Peyer's patch (tissue), 4 donors: ENCODE results near the gene SIGLEC12. TPM values are rescaled to one million over a fixed set of nuclear protein-coding genes. Genes with fewer than 3 reads are reported as not detected.

Source experiments
- DNase-seq, 3 donors: peaks; one replicate each; pipeline ENCODE4 v3.0.0-alpha.2; 2017 to 2019
- H3K27ac ChIP-seq, 4 donors: fragments of 200-600 bp; sonication (generic); one replicate each; pipeline ENCODE4 v1.5.1; 2016 to 2019
- H3K27me3 ChIP-seq, 2 donors: fragments of 200-600 bp; sonication (generic); one replicate each; pipeline ENCODE4 v1.5.1; 2019
- H3K36me3 ChIP-seq, 3 donors: fragments of 200-600 bp; sonication (generic); one replicate each; pipeline ENCODE4 v1.5.1; 2016 to 2019
- H3K4me1 ChIP-seq, 4 donors: fragments of 200-600 bp; sonication (generic); one replicate each; pipeline ENCODE4 v1.5.1; 2016 to 2019
- H3K4me3 ChIP-seq, 4 donors: fragments of 200-600 bp; sonication (generic); 1 replicate in 3 of 4; 2 replicates in 1 of 4; pipeline ENCODE4 v1.5.1; 2016 to 2019; ENCODE audit warnings: mild to moderate bottlenecking in 1 of 4
- H3K9me3 ChIP-seq, 4 donors: fragments of 200-600 bp; sonication (generic); one replicate each; pipeline ENCODE4 v1.5.1; 2016 to 2019; ENCODE audit warnings: mild to moderate bottlenecking in 1 of 4
- POLR2A ChIP-seq, 2 donors: fragments of 450-650 bp; IDR thresholded peaks; one replicate each; pipeline ENCODE4 v1.5.1; 2017; ENCODE audit warnings: antibody characterized with exemption in 2 of 2, mild to moderate bottlenecking in 2 of 2, moderate library complexity in 2 of 2
- total RNA-seq, 4 donors: library from RNA; depleted of rRNA; stranded (reverse); fragments of >200 nt; gene quantifications; one replicate each; pipeline ENCODE4 v1.1.0, GENCODE V29; 2016
- TF ChIP-seq, protein P1 (sequence below), 6 experiments: fragments of 450-650 bp in 4 of 6; fragments of 200-600 bp in 2 of 6; sonication (generic) in 1 of 6; IDR thresholded peaks; one replicate each; pipeline ENCODE4 v1.5.1; 2017 to 2019; ENCODE audit warnings: antibody characterized with exemption in 6 of 6, mild to moderate bottlenecking in 3 of 6, moderate library complexity in 1 of 6

The SIGLEC12 gene
- total RNA-seq, 4 donors from 2014 or later, result 2.5 to 3.3 TPM; not detected in 2

DNA sequence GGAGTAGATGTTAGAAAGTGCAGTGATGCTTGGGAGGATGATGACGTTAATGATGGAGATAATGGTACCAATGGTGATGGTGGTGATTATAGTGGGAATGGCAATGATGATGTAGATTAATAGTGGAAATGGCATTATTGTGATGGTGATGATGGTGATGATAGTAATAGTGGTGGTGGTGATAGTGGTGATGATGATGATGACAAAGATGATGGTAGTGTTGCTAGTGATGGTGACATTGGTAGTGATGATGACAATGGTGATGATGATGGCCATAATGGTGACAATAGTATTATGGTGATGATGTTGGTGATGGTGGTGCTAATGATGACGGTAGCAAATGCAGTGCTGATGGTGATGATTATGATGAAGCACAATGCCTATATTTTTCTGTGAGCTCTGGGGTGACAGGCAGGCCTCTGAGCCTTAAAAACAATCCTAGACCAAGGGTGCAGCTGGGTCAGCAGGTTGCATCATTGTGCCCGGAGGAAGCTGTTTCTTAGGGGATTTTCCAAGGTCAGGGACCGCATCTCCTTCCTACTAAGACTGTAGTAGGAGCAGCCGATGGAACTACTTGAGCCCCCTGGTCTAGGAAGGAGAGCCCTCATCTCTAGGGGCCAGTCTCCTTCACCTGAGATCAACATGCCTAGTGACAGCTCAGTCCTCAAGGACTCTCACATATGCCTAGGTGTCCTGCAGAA is 15.5 kb downstream of the SIGLEC12 start:
- Histone ChIP-seq H3K9me3 (no peaks in the 10 kb centered on the region), H3K4me3 (no peak overlapping the region), H3K36me3 (peaks cover 0 to 14% (median 0%) of the 10 kb centered on the region in 3 donors), H3K4me1 (no peaks in the 10 kb centered on the region), H3K27me3 (no peaks in the 10 kb centered on the region), H3K27ac (no peak overlapping the region)
- no peak for TF ChIP-seq POLR2A (IDR thresholded peaks at IDR 0.05)
- TF ChIP-seq, protein P1, sequence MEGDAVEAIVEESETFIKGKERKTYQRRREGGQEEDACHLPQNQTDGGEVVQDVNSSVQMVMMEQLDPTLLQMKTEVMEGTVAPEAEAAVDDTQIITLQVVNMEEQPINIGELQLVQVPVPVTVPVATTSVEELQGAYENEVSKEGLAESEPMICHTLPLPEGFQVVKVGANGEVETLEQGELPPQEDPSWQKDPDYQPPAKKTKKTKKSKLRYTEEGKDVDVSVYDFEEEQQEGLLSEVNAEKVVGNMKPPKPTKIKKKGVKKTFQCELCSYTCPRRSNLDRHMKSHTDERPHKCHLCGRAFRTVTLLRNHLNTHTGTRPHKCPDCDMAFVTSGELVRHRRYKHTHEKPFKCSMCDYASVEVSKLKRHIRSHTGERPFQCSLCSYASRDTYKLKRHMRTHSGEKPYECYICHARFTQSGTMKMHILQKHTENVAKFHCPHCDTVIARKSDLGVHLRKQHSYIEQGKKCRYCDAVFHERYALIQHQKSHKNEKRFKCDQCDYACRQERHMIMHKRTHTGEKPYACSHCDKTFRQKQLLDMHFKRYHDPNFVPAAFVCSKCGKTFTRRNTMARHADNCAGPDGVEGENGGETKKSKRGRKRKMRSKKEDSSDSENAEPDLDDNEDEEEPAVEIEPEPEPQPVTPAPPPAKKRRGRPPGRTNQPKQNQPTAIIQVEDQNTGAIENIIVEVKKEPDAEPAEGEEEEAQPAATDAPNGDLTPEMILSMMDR (IDR thresholded peaks at IDR 0.05), result no peak
- DNase-seq, result no peak

DNA sequence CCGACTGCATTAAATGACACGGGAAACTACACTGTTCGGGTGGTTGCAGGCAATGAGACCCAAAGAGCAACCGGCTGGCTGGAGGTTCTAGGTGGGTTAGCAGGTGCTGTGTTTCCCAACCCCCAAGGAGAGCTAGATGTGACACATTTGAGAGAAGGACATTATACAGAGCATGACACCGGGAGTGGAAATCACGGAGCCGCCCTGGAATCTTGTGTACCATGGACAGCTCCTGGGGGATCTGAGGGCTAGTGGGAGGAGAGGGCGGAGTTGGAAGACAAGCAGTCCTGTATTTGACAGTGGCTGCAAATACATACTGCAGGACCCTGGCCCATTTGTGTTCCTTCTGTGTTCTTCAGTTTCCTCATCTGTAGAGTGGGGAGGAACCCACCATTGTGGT is 21.0 kb downstream of the SIGLEC12 start:
- Histone ChIP-seq H3K4me1 (no peaks in the 10 kb centered on the region), H3K27ac (no peak overlapping the region), H3K36me3 (peaks cover 0 to 8% (median 0%) of the 10 kb centered on the region in 3 donors), H3K9me3 (no peaks in the 10 kb centered on the region), H3K4me3 (peak overlapping the region in 2 of 4 donors; percentile 21 to 56), H3K27me3 (no peaks in the 10 kb centered on the region)
- TF ChIP-seq POLR2A (IDR thresholded peaks at IDR 0.05), result no peak
- TF ChIP-seq, protein P1 (IDR thresholded peaks at IDR 0.05), result no peak
- peak in 1 of 3 donors; percentile 51 for DNase-seq

DNA sequence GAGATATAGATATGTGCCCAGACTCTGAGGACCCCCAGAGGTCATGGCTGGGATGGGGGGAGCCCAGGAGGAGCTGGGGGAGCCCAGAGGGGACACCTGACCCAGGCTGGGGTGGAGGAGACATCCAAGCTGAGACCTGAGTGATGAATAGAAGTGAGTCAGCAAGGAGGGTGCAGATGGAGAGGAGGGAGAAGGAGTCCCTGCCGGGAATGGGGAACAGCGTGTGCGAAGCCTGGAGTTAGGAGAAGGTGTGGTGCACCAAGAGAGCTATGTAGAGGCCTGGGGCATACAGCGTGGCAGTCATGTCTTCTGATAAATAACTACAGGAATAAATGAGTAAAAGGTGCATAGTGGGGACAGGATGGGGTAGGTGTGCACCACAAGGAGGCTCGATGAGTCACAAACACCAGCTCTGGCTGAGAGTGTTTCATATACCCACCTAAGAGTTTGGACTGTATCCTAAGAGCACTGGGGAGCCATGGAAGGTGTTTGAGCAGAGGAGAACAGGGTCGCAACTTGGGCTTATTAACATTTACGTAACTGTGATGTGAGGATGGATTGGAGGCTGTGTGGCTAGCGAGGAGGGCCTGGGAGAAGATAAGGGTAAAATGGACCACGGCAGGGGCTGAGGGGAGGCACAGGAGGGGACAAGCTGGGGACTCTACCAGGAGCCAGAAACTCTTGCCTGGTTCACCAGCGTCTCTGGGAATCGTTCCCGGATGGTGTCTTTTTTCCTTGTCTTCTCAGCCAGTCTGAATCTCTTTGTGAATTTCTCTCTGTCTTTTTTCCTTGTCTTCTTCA is 21.9 kb downstream of the SIGLEC12 start:
- H3K9me3 ChIP-seq, result no peaks in the 10 kb centered on the region
- peak in 1 of 3 donors; percentile 36 for DNase-seq
- no peak for TF ChIP-seq POLR2A (IDR thresholded peaks at IDR 0.05)
- TF ChIP-seq, protein P1 (IDR thresholded peaks at IDR 0.05), result no peak
- peak overlapping the region in 2 of 4 donors; percentile 56 for H3K4me3 ChIP-seq
- H3K36me3 ChIP-seq, result peaks cover 0 to 8% (median 0%) of the 10 kb centered on the region in 3 donors
- peak overlapping the region in 2 of 4 donors; percentile 86 to 92 for H3K27ac ChIP-seq
- H3K27me3 ChIP-seq, result no peaks in the 10 kb centered on the region
- H3K4me1 ChIP-seq, result peaks cover 0 to 3% (median 0%) of the 10 kb centered on the region in 4 donors

DNA sequence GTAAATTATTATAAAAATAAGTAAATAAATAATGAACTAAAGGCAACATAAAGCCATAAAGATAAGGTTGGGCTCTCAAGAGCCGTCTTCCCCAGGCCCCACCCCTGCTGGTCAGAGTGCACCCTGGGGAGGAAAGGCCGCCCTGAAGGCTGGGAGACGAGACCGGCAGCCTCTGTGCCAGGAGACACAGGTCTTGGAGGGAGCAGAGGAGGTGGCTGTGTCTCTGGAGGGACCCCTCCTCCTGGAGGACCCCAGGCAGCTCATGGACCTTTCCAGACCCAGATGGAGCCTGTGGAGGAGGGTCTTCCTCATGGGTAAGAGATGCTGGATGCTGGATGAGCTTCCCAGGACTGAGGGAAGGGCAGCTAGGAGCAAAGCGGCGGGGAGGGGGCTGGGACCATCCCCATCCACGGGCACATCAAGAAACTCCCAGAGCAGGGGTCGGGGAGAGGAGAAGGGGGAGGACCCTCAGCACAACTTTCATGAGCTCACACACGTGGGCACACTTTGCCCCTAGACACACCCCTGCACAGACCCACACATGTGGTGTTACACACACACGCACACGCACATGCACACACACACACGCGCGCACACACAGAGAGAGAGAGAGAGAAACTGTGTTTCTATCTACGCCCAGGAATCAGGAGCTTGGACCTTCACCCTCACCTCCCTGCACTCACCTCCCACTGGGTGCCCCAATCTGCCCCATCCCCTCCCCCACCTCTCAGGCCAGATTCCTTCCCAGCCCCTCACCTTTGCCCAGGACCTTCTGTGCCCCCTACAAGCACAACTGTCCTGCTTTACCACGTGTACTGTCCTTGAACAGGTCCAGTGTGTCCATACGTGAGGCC is 23.0 kb downstream of the SIGLEC12 start, which contains the start of gene CEACAM18:
CEACAM18 (plus strand) TSS at position 159 of the 854 bp plus-strand sequence.
- peak in 2 of 3 donors; percentile 86 to 90 for DNase-seq
- peaks cover 0 to 9% (median 0%) of the 10 kb centered on the region in 4 donors for H3K4me1 ChIP-seq
- H3K9me3 ChIP-seq, result no peaks in the 10 kb centered on the region
- TF ChIP-seq, protein P1 (IDR thresholded peaks at IDR 0.05), result no peak
- TF ChIP-seq POLR2A (IDR thresholded peaks at IDR 0.05), result peak; percentile 83 to 92
- H3K36me3 ChIP-seq, result peaks cover 0 to 5% (median 0%) of the 10 kb centered on the region in 3 donors
- peak within 1 kb of the TSS in 3 of 4 donors; percentile 25 to 56 (median 56) for H3K4me3 ChIP-seq
- H3K27me3 ChIP-seq, result no peaks in the 10 kb centered on the region
- H3K27ac ChIP-seq, result peak within 1 kb of the TSS in 3 of 4 donors; percentile 74 to 92 (median 86)

DNA sequence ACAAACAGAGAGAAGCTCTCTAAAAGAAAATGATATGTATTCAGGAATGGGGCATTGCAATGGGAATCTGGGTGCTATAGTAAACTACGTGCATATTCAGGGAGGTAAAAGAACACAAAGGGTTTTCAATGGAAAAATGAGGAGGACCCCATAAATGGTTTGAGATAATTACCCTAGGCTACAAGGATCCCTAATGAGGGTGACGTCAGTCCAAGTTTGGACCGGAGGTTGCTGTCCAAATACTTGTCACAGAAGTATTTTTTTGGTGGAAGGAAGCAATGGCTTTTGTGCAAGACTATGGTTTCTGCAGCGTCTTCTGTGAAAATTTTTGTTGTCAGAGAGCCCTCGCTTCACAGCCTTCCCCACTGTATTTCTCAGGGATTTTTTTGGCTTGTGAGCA is 24.3 kb downstream of the SIGLEC12 start:
- H3K9me3 ChIP-seq, result no peaks in the 10 kb centered on the region
- no peak for TF ChIP-seq POLR2A (IDR thresholded peaks at IDR 0.05)
- TF ChIP-seq, protein P1 (IDR thresholded peaks at IDR 0.05), result no peak
- no peak for DNase-seq
- H3K4me3 ChIP-seq, result no peak overlapping the region
- no peaks in the 10 kb centered on the region for H3K36me3 ChIP-seq
- H3K4me1 ChIP-seq, result peaks cover 0 to 9% (median 0%) of the 10 kb centered on the region in 4 donors
- peak overlapping the region in 3 of 4 donors; percentile 46 to 92 (median 86) for H3K27ac ChIP-seq
- no peaks in the 10 kb centered on the region for H3K27me3 ChIP-seq
